Neural cell (in vitro differentiated cells): ENCODE measurements around the gene SPOCD1.

Experiments used
- CTCF ChIP-seq: fragments of 450-650 bp; IDR thresholded peaks from 2 replicates; pipeline ENCODE4 v1.5.1; 2014; ENCODE audit warnings: antibody characterized with exemption, mild to moderate bottlenecking, moderate library complexity; ENCODE audit not compliant: poor library complexity, severe bottlenecking
- EP300 ChIP-seq: fragments of 450-650 bp; conservative IDR thresholded peaks from 2 replicates; pipeline ENCODE4 v1.6.1; 2014; ENCODE audit warnings: antibody characterized with exemption, mild to moderate bottlenecking, moderate library complexity; ENCODE audit not compliant: poor library complexity, severe bottlenecking
- EZH2 ChIP-seq: fragments of 200-600, 300-800 bp; shearing (Covaris generic), sonication (generic); IDR thresholded peaks from 2 replicates; pipeline ENCODE4 v1.6.1; 2014; ENCODE audit warnings: antibody characterized with exemption, low read length, borderline replicate concordance, mild to moderate bottlenecking; ENCODE audit not compliant: insufficient read depth, poor library complexity, severe bottlenecking
- POLR2AphosphoS5 ChIP-seq: IDR thresholded peaks from 2 replicates; pipeline ENCODE4 v1.6.1; 2012
- RAD21 ChIP-seq: fragments of 450-650 bp; conservative IDR thresholded peaks from 2 replicates; pipeline ENCODE4 v1.6.1; 2014; ENCODE audit warnings: antibody characterized with exemption, mild to moderate bottlenecking, moderate library complexity
- REST ChIP-seq: IDR thresholded peaks from 2 replicates; pipeline ENCODE4 v1.6.1; 2012; ENCODE audit warnings: borderline replicate concordance
- TAF1 ChIP-seq: IDR thresholded peaks from 2 replicates; pipeline ENCODE4 v1.6.1; 2012; ENCODE audit warnings: low read depth

GRCh38 chr1:31811605-31812004, 4.2 kb downstream of the SPOCD1 start:
- TF ChIP-seq CTCF (no peak), POLR2AphosphoS5 (peak; percentile 66), REST (peak; percentile 72), EP300 (peak; percentile 70), EZH2 (no peak), RAD21 (peak; percentile 39), TAF1 (peak; percentile 36)
